Astrocyte (in vitro differentiated cells and primary cell): ENCODE measurements around the gene POU6F2. TPM values are rescaled to one million over a fixed set of nuclear protein-coding genes. Genes with fewer than 3 reads are reported as not detected.

Experiments
- DNase-seq: peaks from one replicate; pipeline ENCODE4 v3.0.0-alpha.2; 2010; ENCODE audit warnings: low read depth
- FAIRE-seq: peaks from 2 replicates; lab custom pipeline; 2011; peaks lifted over from hg19 to GRCh38; lab: Jason Lieb, UNC
- H2AFZ ChIP-seq: 2 replicates; pipeline ENCODE4 v1.6.0; 2012; ENCODE audit warnings: low read depth, low read length, inconsistent platforms
- H3K27ac ChIP-seq: 2 replicates; pipeline ENCODE4 v1.5.1; 2011; ENCODE audit warnings: low read depth, low read length, inconsistent platforms
- H3K27me3 ChIP-seq: 2 replicates; pipeline ENCODE4 v1.6.0; 2011; ENCODE audit warnings: low read length, inconsistent platforms; ENCODE audit not compliant: insufficient read depth
- H3K36me3 ChIP-seq: 2 replicates; pipeline ENCODE4 v1.5.1; 2011; ENCODE audit warnings: low read length, inconsistent platforms; ENCODE audit not compliant: insufficient read depth
- H3K4me1 ChIP-seq: 2 replicates; pipeline ENCODE4 v1.5.1; 2011; ENCODE audit warnings: low read length, inconsistent platforms; ENCODE audit not compliant: insufficient read depth
- H3K4me2 ChIP-seq: 2 replicates; pipeline ENCODE4 v1.6.0; 2012; ENCODE audit warnings: low read length, inconsistent platforms
- H3K4me3 ChIP-seq: 2 replicates; pipeline ENCODE4 v1.5.1; 2011; ENCODE audit warnings: low read depth, mild to moderate bottlenecking, low read length, inconsistent platforms; ENCODE audit not compliant: insufficient read depth
- H3K79me2 ChIP-seq: 2 replicates; pipeline ENCODE4 v1.6.0; 2012; ENCODE audit warnings: mild to moderate bottlenecking, low read length, inconsistent platforms; ENCODE audit not compliant: insufficient read depth
- H3K9ac ChIP-seq: 2 replicates; pipeline ENCODE4 v1.6.0; 2012; ENCODE audit warnings: mild to moderate bottlenecking, low read length, inconsistent platforms
- H3K9me3 ChIP-seq: 2 replicates; pipeline ENCODE4 v1.5.1; 2012; ENCODE audit warnings: low read depth, mild to moderate bottlenecking, low read length, inconsistent platforms; ENCODE audit not compliant: insufficient read depth
- H4K20me1 ChIP-seq: 2 replicates; pipeline ENCODE4 v1.6.0; 2012; ENCODE audit warnings: low read length, inconsistent platforms; ENCODE audit not compliant: insufficient read depth
- H3K27ac Mint-ChIP-seq: one replicate; pipeline ENCODE4 v1.8.0; 2021; ENCODE audit warnings: mild to moderate bottlenecking, mixed read lengths; ENCODE audit not compliant: unreplicated experiment
- H3K27me3 Mint-ChIP-seq: one replicate; pipeline ENCODE4 v1.8.0; 2021; ENCODE audit warnings: low read depth, mixed read lengths; ENCODE audit not compliant: unreplicated experiment
- H3K36me3 Mint-ChIP-seq: one replicate; pipeline ENCODE4 v1.8.0; 2021; ENCODE audit warnings: low read depth, mixed read lengths; ENCODE audit not compliant: unreplicated experiment
- H3K4me1 Mint-ChIP-seq: one replicate; pipeline ENCODE4 v1.8.0; 2021; ENCODE audit warnings: low read depth, mixed read lengths; ENCODE audit not compliant: unreplicated experiment
- H3K4me3 Mint-ChIP-seq: one replicate; pipeline ENCODE4 v1.8.0; 2021; ENCODE audit warnings: mild to moderate bottlenecking, moderate library complexity, mixed read lengths; ENCODE audit not compliant: unreplicated experiment
- H3K9me3 Mint-ChIP-seq: one replicate; pipeline ENCODE4 v1.8.0; 2021; ENCODE audit warnings: mild to moderate bottlenecking, mixed read lengths; ENCODE audit not compliant: unreplicated experiment
- EZH2 ChIP-seq: IDR thresholded peaks from 2 replicates; pipeline ENCODE4 v1.6.1; 2012; ENCODE audit warnings: mild to moderate bottlenecking, low read length, inconsistent platforms; ENCODE audit not compliant: insufficient read depth
- total RNA-seq: library from RNA; stranded (reverse); gene quantifications from 2 replicates; pipeline ENCODE4 v1.2.1, GENCODE V29; 2021
- TF ChIP-seq, protein P1 (sequence below): IDR thresholded peaks from 2 replicates; pipeline ENCODE4 v1.5.1; 2011; ENCODE audit warnings: low read depth, mild to moderate bottlenecking, inconsistent platforms, low read length, moderate library complexity; ENCODE audit not compliant: insufficient read depth

Gene POU6F2
- total RNA-seq, 1 donor from 2014 or later, result 0.45 TPM

DNA sequence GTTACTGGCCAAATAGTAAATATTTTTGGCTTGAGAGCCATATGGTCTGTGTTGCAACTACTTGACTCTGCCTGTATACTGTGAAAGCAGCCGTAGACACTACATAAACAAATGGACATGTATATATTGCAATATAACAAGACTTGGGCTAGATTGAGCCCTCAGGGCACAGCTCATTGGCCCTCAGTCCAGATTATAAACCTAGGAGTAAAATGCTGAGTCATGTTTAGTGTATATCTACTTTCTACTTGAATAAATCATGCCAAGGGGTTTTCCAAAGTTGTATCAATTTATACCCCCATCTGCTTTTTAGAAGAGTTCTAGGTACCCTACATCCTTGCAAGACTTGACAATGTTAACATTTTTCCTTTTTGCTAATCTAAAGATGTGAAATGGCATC is 27.4 kb upstream of the POU6F2 start:
- Histone ChIP-seq H3K4me3 (no peak overlapping the region), H3K9ac (no peak overlapping the region), H3K27me3 (no peaks in the 10 kb centered on the region), H3K4me2 (no peak overlapping the region), H3K36me3 (no peaks in the 10 kb centered on the region), H3K9me3 (no peaks in the 10 kb centered on the region), H4K20me1 (no peaks in the 10 kb centered on the region), H3K4me1 (no peaks in the 10 kb centered on the region), H3K79me2 (no peaks in the 10 kb centered on the region), H2AFZ (no peak overlapping the region), H3K27ac (no peak overlapping the region)
- FAIRE-seq (no peak), DNase-seq (no peak)
- no peaks in the 10 kb centered on the region for H3K36me3 Mint-ChIP-seq
- H3K9me3 Mint-ChIP-seq, result no peaks in the 10 kb centered on the region
- TF ChIP-seq, protein P1, sequence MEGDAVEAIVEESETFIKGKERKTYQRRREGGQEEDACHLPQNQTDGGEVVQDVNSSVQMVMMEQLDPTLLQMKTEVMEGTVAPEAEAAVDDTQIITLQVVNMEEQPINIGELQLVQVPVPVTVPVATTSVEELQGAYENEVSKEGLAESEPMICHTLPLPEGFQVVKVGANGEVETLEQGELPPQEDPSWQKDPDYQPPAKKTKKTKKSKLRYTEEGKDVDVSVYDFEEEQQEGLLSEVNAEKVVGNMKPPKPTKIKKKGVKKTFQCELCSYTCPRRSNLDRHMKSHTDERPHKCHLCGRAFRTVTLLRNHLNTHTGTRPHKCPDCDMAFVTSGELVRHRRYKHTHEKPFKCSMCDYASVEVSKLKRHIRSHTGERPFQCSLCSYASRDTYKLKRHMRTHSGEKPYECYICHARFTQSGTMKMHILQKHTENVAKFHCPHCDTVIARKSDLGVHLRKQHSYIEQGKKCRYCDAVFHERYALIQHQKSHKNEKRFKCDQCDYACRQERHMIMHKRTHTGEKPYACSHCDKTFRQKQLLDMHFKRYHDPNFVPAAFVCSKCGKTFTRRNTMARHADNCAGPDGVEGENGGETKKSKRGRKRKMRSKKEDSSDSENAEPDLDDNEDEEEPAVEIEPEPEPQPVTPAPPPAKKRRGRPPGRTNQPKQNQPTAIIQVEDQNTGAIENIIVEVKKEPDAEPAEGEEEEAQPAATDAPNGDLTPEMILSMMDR, result no peak
- no peak for TF ChIP-seq EZH2
- H3K27me3 Mint-ChIP-seq, result no peaks in the 10 kb centered on the region
- H3K27ac Mint-ChIP-seq, result no peak overlapping the region
- no peak overlapping the region for H3K4me3 Mint-ChIP-seq
- peaks cover 3% of the 10 kb centered on the region for H3K4me1 Mint-ChIP-seq

DNA sequence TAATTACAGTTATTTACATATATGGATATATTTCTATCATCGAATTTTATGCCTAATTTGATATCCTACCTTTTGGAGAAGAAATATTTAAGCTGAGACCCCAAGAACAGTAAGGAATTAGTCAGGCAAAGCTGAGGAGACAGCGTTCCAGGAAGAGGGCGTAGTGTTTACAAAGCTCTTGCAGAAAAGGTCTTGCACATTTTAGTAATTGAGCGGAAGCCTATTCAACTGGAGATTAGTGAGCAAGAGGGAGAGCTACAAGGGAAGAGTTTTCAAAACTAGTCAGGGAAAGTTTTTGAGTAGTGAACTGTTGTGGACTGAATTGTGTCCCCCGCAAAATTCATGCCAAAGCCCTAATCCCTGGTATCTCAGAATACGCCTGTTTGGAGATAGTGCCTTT is 26.5 kb upstream of the POU6F2 start:
- Histone ChIP-seq H3K79me2 (no peaks in the 10 kb centered on the region), H3K9ac (no peak overlapping the region), H3K27me3 (no peaks in the 10 kb centered on the region), H3K36me3 (no peaks in the 10 kb centered on the region), H4K20me1 (no peaks in the 10 kb centered on the region), H3K27ac (no peak overlapping the region), H3K4me1 (no peaks in the 10 kb centered on the region), H3K4me2 (no peak overlapping the region), H3K4me3 (no peak overlapping the region), H2AFZ (no peak overlapping the region), H3K9me3 (no peaks in the 10 kb centered on the region)
- H3K27ac Mint-ChIP-seq, result no peak overlapping the region
- no peaks in the 10 kb centered on the region for H3K36me3 Mint-ChIP-seq
- DNase-seq, result no peak
- TF ChIP-seq, protein P1, result no peak
- no peak for TF ChIP-seq EZH2
- H3K27me3 Mint-ChIP-seq, result no peaks in the 10 kb centered on the region
- no peaks in the 10 kb centered on the region for H3K9me3 Mint-ChIP-seq
- no peak overlapping the region for H3K4me3 Mint-ChIP-seq
- H3K4me1 Mint-ChIP-seq, result peaks cover 3% of the 10 kb centered on the region
- FAIRE-seq, result no peak

DNA sequence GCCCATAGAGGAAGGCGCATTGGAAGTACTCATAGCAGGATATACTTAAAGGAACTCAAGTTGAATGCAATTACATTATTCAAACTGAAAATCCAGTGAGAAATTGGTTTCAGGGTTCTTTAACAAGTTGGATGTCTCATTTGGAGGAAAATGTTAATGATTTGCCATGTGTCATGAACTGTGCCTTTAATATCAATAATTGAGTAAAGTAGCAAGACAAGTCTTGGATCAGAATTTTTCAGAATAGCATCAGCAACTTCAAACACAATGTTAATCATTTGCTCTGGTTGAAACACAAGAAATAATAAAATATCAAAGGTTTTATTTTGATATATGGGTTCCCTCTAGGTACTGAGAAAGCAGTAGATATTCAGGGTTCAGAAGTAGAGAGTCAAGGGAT is 24.5 kb upstream of the POU6F2 start:
- Histone ChIP-seq H2AFZ (no peak overlapping the region), H3K79me2 (no peaks in the 10 kb centered on the region), H4K20me1 (no peaks in the 10 kb centered on the region), H3K27ac (no peak overlapping the region), H3K27me3 (no peaks in the 10 kb centered on the region), H3K4me2 (no peak overlapping the region), H3K9ac (no peak overlapping the region), H3K9me3 (no peaks in the 10 kb centered on the region), H3K36me3 (no peaks in the 10 kb centered on the region), H3K4me3 (no peak overlapping the region), H3K4me1 (no peaks in the 10 kb centered on the region)
- H3K9me3 Mint-ChIP-seq, result no peaks in the 10 kb centered on the region
- no peak for DNase-seq
- no peak for FAIRE-seq
- peaks cover 3% of the 10 kb centered on the region for H3K4me1 Mint-ChIP-seq
- no peak for TF ChIP-seq EZH2
- TF ChIP-seq, protein P1, result no peak
- no peaks in the 10 kb centered on the region for H3K27me3 Mint-ChIP-seq
- H3K4me3 Mint-ChIP-seq, result no peak overlapping the region
- H3K36me3 Mint-ChIP-seq, result no peaks in the 10 kb centered on the region
- no peak overlapping the region for H3K27ac Mint-ChIP-seq
